ENCODE measurements around the gene IFNA4. TPM values are rescaled to one million over a fixed set of nuclear protein-coding genes. Genes with fewer than 3 reads are reported as not detected.
A peak's percentile ranks its signal among the peaks of the same experiment; 100 is the strongest.
"Not testable (repeated sequence)": the region's sequence is repeated elsewhere in the genome, so short reads cannot be mapped to it uniquely, and the experiment has no call there.

Gene IFNA4
- total RNA-seq (not detected), total RNA-seq (0 reads per million in 2 donors)

- not testable (repeated sequence) for H3K4me1 Mint-ChIP-seq; H3K27ac Mint-ChIP-seq; H3K4me3 Mint-ChIP-seq; ATAC-seq; H3K36me3 Mint-ChIP-seq (ENCODE audit: low read depth); H3K27me3 Mint-ChIP-seq; DNase-seq; H3K9me3 ChIP-seq (ENCODE audit: control insufficient read depth, low read length, poor library complexity, severe bottlenecking)
Measured at GRCh38 chr9:21187487-21187886, at the start of gene IFNA4. Gene IFNA4 (minus strand): TSS chr9:21187587. CDS start chr9:21187531, 56 bp downstream.

- DNase-seq; ATAC-seq; H3K9me3 ChIP-seq (ENCODE audit: control insufficient read depth, low read length, poor library complexity, severe bottlenecking); H3K36me3 Mint-ChIP-seq (ENCODE audit: low read depth): not testable (repeated sequence)
- H3K4me1 Mint-ChIP-seq, result peaks cover 11% of the 10 kb centered on the region
- H3K27ac Mint-ChIP-seq, result peak overlapping the region; percentile 84
- H3K27me3 Mint-ChIP-seq, result peaks cover 15% of the 10 kb centered on the region
- peak overlapping the region; percentile 49 for H3K4me3 Mint-ChIP-seq
Measured at GRCh38 chr9:21236360-21236714, 49.0 kb upstream of the IFNA4 start.

- Mint-ChIP-seq H3K27me3 (peaks cover 18% of the 10 kb centered on the region), H3K27ac (peak overlapping the region; percentile 84), H3K4me1 (peaks cover 15% of the 10 kb centered on the region), H3K4me3 (peak overlapping the region; percentile 49)
- ATAC-seq, result peak; percentile 73
- not testable (repeated sequence) for DNase-seq; H3K9me3 ChIP-seq (ENCODE audit: control insufficient read depth, low read length, poor library complexity, severe bottlenecking); H3K36me3 Mint-ChIP-seq (ENCODE audit: low read depth)
Measured at GRCh38 chr9:21235468-21236359, 48.3 kb upstream of the IFNA4 start.

- H3K27ac Mint-ChIP-seq, result no peak overlapping the region
- no peaks in the 10 kb centered on the region for H3K9me3 ChIP-seq (ENCODE audit: control insufficient read depth, low read length, poor library complexity, severe bottlenecking)
- no peak overlapping the region for H3K4me3 Mint-ChIP-seq
- H3K27me3 Mint-ChIP-seq, result peaks cover 20% of the 10 kb centered on the region
- DNase-seq (no peak), ATAC-seq (no peak)
- H3K36me3 Mint-ChIP-seq (ENCODE audit: low read depth), result peaks cover 2% of the 10 kb centered on the region
- H3K4me1 Mint-ChIP-seq, result peaks cover 15% of the 10 kb centered on the region
Measured at GRCh38 chr9:21234153-21234687, 46.8 kb upstream of the IFNA4 start.

GRCh38 chr9:21233258-21233657 lies 45.9 kb upstream of the IFNA4 start:
- H3K36me3 Mint-ChIP-seq (ENCODE audit: low read depth), result peaks cover 2% of the 10 kb centered on the region
- ATAC-seq (no peak), DNase-seq (no peak)
- H3K4me3 Mint-ChIP-seq, result no peak overlapping the region
- no peak overlapping the region for H3K27ac Mint-ChIP-seq
- H3K9me3 ChIP-seq (ENCODE audit: control insufficient read depth, low read length, poor library complexity, severe bottlenecking), result no peaks in the 10 kb centered on the region
- peaks cover 15% of the 10 kb centered on the region for H3K4me1 Mint-ChIP-seq
- H3K27me3 Mint-ChIP-seq, result peaks cover 16% of the 10 kb centered on the region

GRCh38 chr9:21228122-21228521 lies 40.7 kb upstream of the IFNA4 start, which contains the start of gene IFNA17:
Gene IFNA17 (minus strand): TSS chr9:21228222. CDS start chr9:21228173, 49 bp downstream.
- peaks cover 3% of the 10 kb centered on the region for H3K4me1 Mint-ChIP-seq
- DNase-seq (no peak), ATAC-seq (no peak)
- H3K27me3 Mint-ChIP-seq, result peaks cover 30% of the 10 kb centered on the region
- no peaks in the 10 kb centered on the region for H3K9me3 ChIP-seq (ENCODE audit: control insufficient read depth, low read length, poor library complexity, severe bottlenecking)
- H3K4me3 Mint-ChIP-seq, result no peak within 1 kb of the TSS
- no peaks in the 10 kb centered on the region for H3K36me3 Mint-ChIP-seq (ENCODE audit: low read depth)
- H3K27ac Mint-ChIP-seq, result no peak within 1 kb of the TSS

- H3K27me3 Mint-ChIP-seq, result peaks cover 46% of the 10 kb centered on the region
- not testable (repeated sequence) for H3K36me3 Mint-ChIP-seq (ENCODE audit: low read depth); H3K27ac Mint-ChIP-seq; H3K9me3 ChIP-seq (ENCODE audit: control insufficient read depth, low read length, poor library complexity, severe bottlenecking); DNase-seq; H3K4me1 Mint-ChIP-seq; H3K4me3 Mint-ChIP-seq; ATAC-seq
Measured at GRCh38 chr9:21217211-21217610, 29.8 kb upstream of the IFNA4 start, which contains the start of gene IFNA16. Gene IFNA16 (minus strand): TSS chr9:21217311. CDS start chr9:21217305, 6 bp downstream.

- not testable (repeated sequence) for H3K4me3 Mint-ChIP-seq; H3K36me3 Mint-ChIP-seq (ENCODE audit: low read depth); DNase-seq; H3K9me3 ChIP-seq (ENCODE audit: control insufficient read depth, low read length, poor library complexity, severe bottlenecking); H3K27ac Mint-ChIP-seq; H3K4me1 Mint-ChIP-seq
- peak; percentile 42 for ATAC-seq
- peaks cover 48% of the 10 kb centered on the region for H3K27me3 Mint-ChIP-seq
Measured at GRCh38 chr9:21213411-21214326, 26.3 kb upstream of the IFNA4 start.

GRCh38 chr9:21212160-21212559 lies 24.8 kb upstream of the IFNA4 start:
- H3K27ac Mint-ChIP-seq; H3K4me3 Mint-ChIP-seq; H3K36me3 Mint-ChIP-seq (ENCODE audit: low read depth); ATAC-seq; DNase-seq; H3K9me3 ChIP-seq (ENCODE audit: control insufficient read depth, low read length, poor library complexity, severe bottlenecking); H3K4me1 Mint-ChIP-seq: not testable (repeated sequence)
- H3K27me3 Mint-ChIP-seq, result peaks cover 43% of the 10 kb centered on the region

- not testable (repeated sequence) for H3K9me3 ChIP-seq (ENCODE audit: control insufficient read depth, low read length, poor library complexity, severe bottlenecking); H3K36me3 Mint-ChIP-seq (ENCODE audit: low read depth); ATAC-seq; H3K27ac Mint-ChIP-seq; DNase-seq; H3K4me3 Mint-ChIP-seq; H3K4me1 Mint-ChIP-seq
- H3K27me3 Mint-ChIP-seq, result peaks cover 34% of the 10 kb centered on the region
Measured at GRCh38 chr9:21210782-21211181, 23.4 kb upstream of the IFNA4 start.

GRCh38 chr9:21210311-21210710 lies 22.9 kb upstream of the IFNA4 start:
- H3K27me3 Mint-ChIP-seq, result peaks cover 29% of the 10 kb centered on the region
- no peak overlapping the region for H3K4me3 Mint-ChIP-seq
- H3K4me1 Mint-ChIP-seq, result peaks cover 3% of the 10 kb centered on the region
- H3K36me3 Mint-ChIP-seq (ENCODE audit: low read depth), result peaks cover 11% of the 10 kb centered on the region
- no peaks in the 10 kb centered on the region for H3K9me3 ChIP-seq (ENCODE audit: control insufficient read depth, low read length, poor library complexity, severe bottlenecking)
- ATAC-seq (no peak), DNase-seq (no peak)
- H3K27ac Mint-ChIP-seq, result no peak overlapping the region

- not testable (repeated sequence) for H3K4me3 Mint-ChIP-seq; ATAC-seq; H3K27ac Mint-ChIP-seq; DNase-seq; H3K9me3 ChIP-seq (ENCODE audit: control insufficient read depth, low read length, poor library complexity, severe bottlenecking); H3K36me3 Mint-ChIP-seq (ENCODE audit: low read depth); H3K4me1 Mint-ChIP-seq
- peaks cover 27% of the 10 kb centered on the region for H3K27me3 Mint-ChIP-seq
Measured at GRCh38 chr9:21207043-21207442, 19.7 kb upstream of the IFNA4 start, which contains the start of gene IFNA10. Gene IFNA10 (minus strand): TSS chr9:21207143. CDS start chr9:21207097, 46 bp downstream.

- H3K4me1 Mint-ChIP-seq, result no peaks in the 10 kb centered on the region
- no peak overlapping the region for H3K27ac Mint-ChIP-seq
- no peak for DNase-seq
- no peak overlapping the region for H3K4me3 Mint-ChIP-seq
- H3K9me3 ChIP-seq (ENCODE audit: control insufficient read depth, low read length, poor library complexity, severe bottlenecking), result no peaks in the 10 kb centered on the region
- peaks cover 9% of the 10 kb centered on the region for H3K36me3 Mint-ChIP-seq (ENCODE audit: low read depth)
- H3K27me3 Mint-ChIP-seq, result peaks cover 33% of the 10 kb centered on the region
- no peak for ATAC-seq
Measured at GRCh38 chr9:21205204-21205603, 17.8 kb upstream of the IFNA4 start.
